AG04449 (cell line): ENCODE data around the gene GABBR1.

Experiments
- CTCF ChIA-PET: fragments of 350-600 bp; formaldehyde crosslinking; extraction: SDS; loops from one replicate; lab custom pipeline; 2021; ENCODE audit warnings: antibody characterized with exemption; lab: Yijun Ruan, JAX
- POLR2A ChIA-PET: fragments of 400-600, 350-600 bp; formaldehyde crosslinking; extraction: SDS; loops from one replicate; lab custom pipeline; 2020; ENCODE audit warnings: antibody characterized with exemption, inconsistent platforms; lab: Yijun Ruan, JAX
- DNase-seq: peaks from one replicate; pipeline ENCODE4 v3.0.0-alpha.2; 2010; ENCODE audit warnings: low read depth, low spot score
- H3K4me3 ChIP-seq: 2 replicates; pipeline ENCODE4 v1.5.1; 2011; ENCODE audit warnings: low read depth, mild to moderate bottlenecking, control low read depth, low read length
- CTCF ChIP-seq: IDR thresholded peaks from one replicate; pipeline ENCODE4 v1.5.1; 2011; ENCODE audit warnings: mild to moderate bottlenecking, moderate library complexity, low read length, control low read depth, inconsistent platforms; ENCODE audit not compliant: insufficient read depth; ENCODE audit errors: missing control alignments

The GABBR1 gene

DNA sequence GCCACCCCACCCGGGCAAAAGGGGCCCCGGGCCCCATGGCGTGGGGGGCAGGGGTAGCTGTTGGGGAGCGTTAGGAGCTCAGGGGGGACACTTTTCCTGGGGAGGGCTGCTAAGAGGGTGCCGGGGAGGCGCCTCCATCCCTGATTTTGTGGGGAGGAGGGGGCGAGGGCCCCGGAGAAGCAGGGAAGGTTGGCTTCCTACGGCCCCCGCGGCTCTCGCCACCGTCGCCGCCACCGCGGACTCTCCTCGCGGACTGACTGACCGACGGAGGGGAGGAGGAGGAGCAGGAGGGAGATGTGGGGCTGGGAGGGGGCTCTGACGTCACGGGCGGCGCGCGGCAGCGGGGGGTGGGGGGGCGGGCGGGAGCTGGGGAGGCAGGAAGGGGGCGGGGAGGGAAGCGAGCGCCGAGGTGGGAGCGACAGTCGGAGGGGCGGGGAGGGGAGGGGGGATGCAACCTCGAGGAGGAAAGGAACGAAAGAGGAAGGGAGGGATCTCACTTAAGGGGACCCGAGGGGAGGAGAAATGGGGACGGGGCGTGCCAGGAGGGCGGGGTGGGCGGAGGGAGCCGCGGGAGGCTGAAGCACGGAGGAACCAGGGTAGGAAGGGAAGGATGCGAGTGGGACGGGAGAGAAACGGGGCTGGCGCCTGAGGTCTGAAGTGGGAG lies 5.1 kb downstream of the GABBR1 start:
- no peak for TF ChIP-seq CTCF
- POLR2A ChIA-PET: interaction anchor here (0.7 to 0.9 kb wide), 2 partner anchors 22 to 585 kb away, joined by 3 to 4 read pairs; partner anchors contain the start of gene TRIM26
- DNase-seq: no peak
- CTCF ChIA-PET: interaction anchor here (1.3 to 34.7 kb wide), 2 partner anchors 21 to 28 kb away, joined by 3 to 692 read pairs; partner anchors contain the start of gene MOG
- peak overlapping the region; percentile 77 for H3K4me3 ChIP-seq

GRCh38 chr6:29626948-29627754 lies 5.8 kb downstream of the GABBR1 start:
- DNase-seq: no peak
- no peak for TF ChIP-seq CTCF
- POLR2A ChIA-PET: interaction anchor here (0.6 to 0.9 kb wide), 3 partner anchors 23 to 586 kb away, joined by 3 to 4 read pairs (median 3); partner anchors contain the start of gene TRIM26
- CTCF ChIA-PET: interaction anchor here (1.0 to 34.7 kb wide), 3 partner anchors 13 to 29 kb away, joined by 3 to 692 read pairs (median 3); partner anchors contain the start of gene MOG
- peak overlapping the region; percentile 77 for H3K4me3 ChIP-seq

GRCh38 chr6:29625337-29625930 lies 7.5 kb downstream of the GABBR1 start:
- CTCF ChIA-PET: interaction anchor here (34.7 kb wide), 1 partner anchor 31 kb away, joined by 692 read pairs; the partner anchor contains the start of gene MOG
- POLR2A ChIA-PET: no interaction called here
- no peak for DNase-seq
- no peak overlapping the region for H3K4me3 ChIP-seq
- no peak for TF ChIP-seq CTCF

- ChIA-PET POLR2A (no interaction called here), CTCF (interaction anchor here (1.4 to 34.7 kb wide), 2 partner anchors 13 to 32 kb away, joined by 5 to 692 read pairs; partner anchors contain the start of gene MOG)
- no peak for DNase-seq
- no peak for TF ChIP-seq CTCF
- no peak overlapping the region for H3K4me3 ChIP-seq
Measured at GRCh38 chr6:29624520-29624961, 8.4 kb downstream of the GABBR1 start.

GRCh38 chr6:29620630-29621029 lies 12.4 kb downstream of the GABBR1 start:
- POLR2A ChIA-PET: interaction anchor here (0.6 kb wide), 1 partner anchor 690 kb away, joined by 4 read pairs; no protein-coding TSS in a partner anchor
- CTCF ChIA-PET: interaction anchor here (1.0 to 1.6 kb wide), 3 partner anchors 12 to 33 kb away, joined by 3 to 5 read pairs (median 4); no protein-coding TSS in a partner anchor
- no peak overlapping the region for H3K4me3 ChIP-seq
- no peak for DNase-seq
- TF ChIP-seq CTCF: no peak
